Brain pericyte (primary cell): Measurements from ENCODE around the gene ZMYND15.

Source experiments
- DNase-seq: peaks from one replicate; pipeline ENCODE4 v3.0.0-alpha.2; 2012; ENCODE audit warnings: low read depth, low spot score

The ZMYND15 gene

GRCh38 chr17:4715063-4715744 lies 24.4 kb upstream of the ZMYND15 start:
- DNase-seq, result no peak

- no peak for DNase-seq
These were observed 23.6 kb upstream of the ZMYND15 start for GRCh38 chr17:4716081-4716480.

GRCh38 chr17:4717791-4718190 lies 21.8 kb upstream of the ZMYND15 start:
- no peak for DNase-seq

- no peak for DNase-seq
These were observed 21.4 kb upstream of the ZMYND15 start for GRCh38 chr17:4718276-4718675.

GRCh38 chr17:4719146-4719545 lies 20.5 kb upstream of the ZMYND15 start:
- DNase-seq, result no peak

- no peak for DNase-seq
These were observed 19.9 kb upstream of the ZMYND15 start for GRCh38 chr17:4719684-4720221.

- no peak for DNase-seq
These were observed 18.8 kb upstream of the ZMYND15 start for GRCh38 chr17:4720787-4721186.

GRCh38 chr17:4721203-4722135 lies 18.2 kb upstream of the ZMYND15 start:
- no peak for DNase-seq

GRCh38 chr17:4722678-4723240 lies 16.9 kb upstream of the ZMYND15 start:
- no peak for DNase-seq

- no peak for DNase-seq
These were observed 15.0 kb upstream of the ZMYND15 start for GRCh38 chr17:4724650-4725049.

- no peak for DNase-seq
These were observed 13.9 kb upstream of the ZMYND15 start for GRCh38 chr17:4725646-4726310.

GRCh38 chr17:4728124-4728523 lies 11.5 kb upstream of the ZMYND15 start:
- no peak for DNase-seq

GRCh38 chr17:4733073-4733531 lies 6.5 kb upstream of the ZMYND15 start:
- no peak for DNase-seq

- no peak for DNase-seq
These were observed 4.7 kb upstream of the ZMYND15 start for GRCh38 chr17:4734857-4735475.

- no peak for DNase-seq
These were observed 3.6 kb upstream of the ZMYND15 start for GRCh38 chr17:4735876-4736651.

- no peak for DNase-seq
These were observed 1.2 kb upstream of the ZMYND15 start for GRCh38 chr17:4738136-4739121.

GRCh38 chr17:4740025-4740351 lies 355 bp downstream of the ZMYND15 start:
- no peak for DNase-seq

GRCh38 chr17:4740584-4740983 lies 951 bp downstream of the ZMYND15 start:
- no peak for DNase-seq

- DNase-seq, result no peak
These were observed 1.9 kb downstream of the ZMYND15 start for GRCh38 chr17:4741544-4741943.
